Measurements from ENCODE around the gene NAALADL1. TPM values are rescaled to one million over a fixed set of nuclear protein-coding genes. Genes with fewer than 3 reads are reported as not detected.

Gene NAALADL1
- total RNA-seq, 1 donor from 2014 or later, result not detected

DNA sequence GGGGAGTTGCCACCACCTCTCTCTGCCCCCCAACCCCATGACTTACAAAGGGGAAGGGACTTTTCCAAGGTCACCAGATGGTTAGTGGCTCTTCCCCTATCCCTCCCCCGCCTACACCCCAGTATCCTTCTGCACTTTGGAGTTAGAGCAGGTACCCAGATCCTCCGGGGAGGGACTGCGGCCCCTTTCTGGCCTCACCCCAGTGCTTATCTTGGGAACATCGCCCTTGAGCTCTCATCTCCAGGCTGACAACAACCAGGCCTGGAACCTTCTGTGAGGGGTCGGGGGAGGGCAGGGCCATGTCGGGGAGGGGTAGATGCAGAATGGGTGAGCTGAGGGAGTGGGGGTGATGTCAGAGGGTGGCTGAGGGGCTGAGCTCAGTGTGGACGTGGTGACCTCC is 7.5 kb upstream of the NAALADL1 start:
- no peaks in the 10 kb centered on the region for H3K36me3 Mint-ChIP-seq (ENCODE audit: low read depth)
- no peaks in the 10 kb centered on the region for H3K27me3 Mint-ChIP-seq (ENCODE audit: low read depth)
- H3K4me3 Mint-ChIP-seq (ENCODE audit: unreplicated experiment), result no peak overlapping the region
- no peak for DNase-seq (ENCODE audit: low spot score)
- H3K9me3 Mint-ChIP-seq (ENCODE audit: low read depth), result no peaks in the 10 kb centered on the region
- TF ChIP-seq, protein P1, sequence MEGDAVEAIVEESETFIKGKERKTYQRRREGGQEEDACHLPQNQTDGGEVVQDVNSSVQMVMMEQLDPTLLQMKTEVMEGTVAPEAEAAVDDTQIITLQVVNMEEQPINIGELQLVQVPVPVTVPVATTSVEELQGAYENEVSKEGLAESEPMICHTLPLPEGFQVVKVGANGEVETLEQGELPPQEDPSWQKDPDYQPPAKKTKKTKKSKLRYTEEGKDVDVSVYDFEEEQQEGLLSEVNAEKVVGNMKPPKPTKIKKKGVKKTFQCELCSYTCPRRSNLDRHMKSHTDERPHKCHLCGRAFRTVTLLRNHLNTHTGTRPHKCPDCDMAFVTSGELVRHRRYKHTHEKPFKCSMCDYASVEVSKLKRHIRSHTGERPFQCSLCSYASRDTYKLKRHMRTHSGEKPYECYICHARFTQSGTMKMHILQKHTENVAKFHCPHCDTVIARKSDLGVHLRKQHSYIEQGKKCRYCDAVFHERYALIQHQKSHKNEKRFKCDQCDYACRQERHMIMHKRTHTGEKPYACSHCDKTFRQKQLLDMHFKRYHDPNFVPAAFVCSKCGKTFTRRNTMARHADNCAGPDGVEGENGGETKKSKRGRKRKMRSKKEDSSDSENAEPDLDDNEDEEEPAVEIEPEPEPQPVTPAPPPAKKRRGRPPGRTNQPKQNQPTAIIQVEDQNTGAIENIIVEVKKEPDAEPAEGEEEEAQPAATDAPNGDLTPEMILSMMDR (IDR thresholded peaks at IDR 0.05), result no peak
- no peak overlapping the region for H3K27ac Mint-ChIP-seq (ENCODE audit: unreplicated experiment)
- no peaks in the 10 kb centered on the region for H3K4me1 Mint-ChIP-seq (ENCODE audit: low read depth)

GRCh38 chr11:65064847-65065240 is 6.5 kb upstream of the NAALADL1 start:
- H3K4me1 Mint-ChIP-seq (ENCODE audit: low read depth), result no peaks in the 10 kb centered on the region

DNA sequence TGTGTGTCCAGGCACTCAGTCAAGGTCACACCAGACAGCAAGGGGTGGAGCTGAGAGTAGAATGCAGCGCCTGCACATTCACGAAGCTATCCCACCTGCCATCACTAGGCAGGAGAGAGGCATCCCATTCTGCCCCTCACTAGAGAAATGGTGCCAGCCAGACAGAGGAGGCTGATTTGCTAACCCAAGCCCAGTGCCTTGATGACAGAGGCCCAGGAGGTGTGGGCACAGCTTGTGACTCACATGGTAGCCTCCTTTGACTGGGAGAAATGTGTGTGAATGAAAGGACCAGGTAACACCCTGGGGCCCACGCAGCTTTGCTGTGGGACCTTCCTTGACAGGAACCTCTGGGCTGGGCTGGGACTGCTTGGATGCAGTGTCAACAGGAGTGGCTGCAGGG is 5.2 kb upstream of the NAALADL1 start:
- Mint-ChIP-seq H3K27me3 (ENCODE audit: low read depth) (no peaks in the 10 kb centered on the region), H3K36me3 (ENCODE audit: low read depth) (no peaks in the 10 kb centered on the region), H3K4me3 (ENCODE audit: unreplicated experiment) (no peak overlapping the region), H3K27ac (ENCODE audit: unreplicated experiment) (no peak overlapping the region), H3K4me1 (ENCODE audit: low read depth) (no peaks in the 10 kb centered on the region), H3K9me3 (ENCODE audit: low read depth) (no peaks in the 10 kb centered on the region)
- TF ChIP-seq, protein P1 (IDR thresholded peaks at IDR 0.05), result no peak
- DNase-seq (ENCODE audit: low spot score), result no peak

More at GRCh38 chr11:65064847-65065240, 6.5 kb upstream of the NAALADL1 start:
- no peak for DNase-seq (ENCODE audit: low spot score)
- Mint-ChIP-seq H3K27me3 (ENCODE audit: low read depth) (no peaks in the 10 kb centered on the region), H3K9me3 (ENCODE audit: low read depth) (no peaks in the 10 kb centered on the region), H3K36me3 (ENCODE audit: low read depth) (no peaks in the 10 kb centered on the region), H3K27ac (ENCODE audit: unreplicated experiment) (no peak overlapping the region), H3K4me3 (ENCODE audit: unreplicated experiment) (no peak overlapping the region)
- TF ChIP-seq, protein P1 (IDR thresholded peaks at IDR 0.05), result no peak

GRCh38 chr11:65060913-65061408 is 2.6 kb upstream of the NAALADL1 start:
- no peak overlapping the region for H3K27ac Mint-ChIP-seq (ENCODE audit: unreplicated experiment)
- no peak for DNase-seq (ENCODE audit: low spot score)
- TF ChIP-seq, protein P1 (IDR thresholded peaks at IDR 0.05), result peak; percentile 43
- no peaks in the 10 kb centered on the region for H3K36me3 Mint-ChIP-seq (ENCODE audit: low read depth)
- no peaks in the 10 kb centered on the region for H3K27me3 Mint-ChIP-seq (ENCODE audit: low read depth)
- no peaks in the 10 kb centered on the region for H3K4me1 Mint-ChIP-seq (ENCODE audit: low read depth)
- H3K9me3 Mint-ChIP-seq (ENCODE audit: low read depth), result no peaks in the 10 kb centered on the region
- no peak overlapping the region for H3K4me3 Mint-ChIP-seq (ENCODE audit: unreplicated experiment)

DNA sequence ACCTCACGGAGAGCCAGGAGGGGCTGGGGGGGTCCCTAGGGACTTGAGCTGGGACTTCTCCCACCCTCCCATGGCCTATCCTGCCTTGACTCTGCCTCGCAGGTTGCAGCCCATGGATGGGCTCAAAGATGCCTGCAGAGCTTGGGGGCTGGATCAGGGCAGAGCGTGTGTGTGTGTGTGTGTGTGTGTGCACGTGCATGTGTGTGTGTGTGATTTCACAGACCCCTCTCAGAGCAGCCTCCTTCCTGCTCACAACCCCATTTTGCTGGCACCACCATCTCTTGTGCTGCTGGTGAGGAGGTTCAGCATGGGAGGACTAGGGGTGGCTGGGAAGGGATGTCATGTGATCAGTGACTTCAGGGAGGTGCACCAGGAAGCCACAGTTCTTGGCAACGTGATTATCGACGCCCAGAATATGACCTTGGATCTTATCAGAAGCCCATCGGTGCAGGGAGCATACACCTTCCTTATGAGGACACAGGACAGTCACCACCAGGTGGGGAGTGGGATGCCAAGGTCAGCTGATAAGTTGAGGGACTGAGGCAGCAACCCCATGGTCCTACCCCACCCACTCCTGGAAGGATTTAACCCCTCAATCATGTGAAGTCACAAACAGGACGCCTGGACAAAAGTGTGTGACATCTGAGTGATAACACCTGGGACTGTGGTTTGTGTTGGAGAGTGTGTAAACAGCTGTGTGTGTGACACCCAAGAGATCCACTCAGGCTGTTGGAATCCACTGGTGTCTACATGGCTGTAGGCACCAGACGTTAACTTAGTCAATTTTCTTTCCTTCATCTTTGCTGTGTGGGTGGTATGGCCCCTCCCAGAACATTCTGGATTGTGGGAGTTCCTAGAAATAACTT is 1.8 kb upstream of the NAALADL1 start:
- Mint-ChIP-seq H3K4me3 (ENCODE audit: unreplicated experiment) (no peak overlapping the region), H3K36me3 (ENCODE audit: low read depth) (no peaks in the 10 kb centered on the region), H3K9me3 (ENCODE audit: low read depth) (no peaks in the 10 kb centered on the region), H3K27me3 (ENCODE audit: low read depth) (no peaks in the 10 kb centered on the region), H3K27ac (ENCODE audit: unreplicated experiment) (no peak overlapping the region), H3K4me1 (ENCODE audit: low read depth) (no peaks in the 10 kb centered on the region)
- no peak for DNase-seq (ENCODE audit: low spot score)
- TF ChIP-seq, protein P1 (IDR thresholded peaks at IDR 0.05), result no peak

Data from chondrocyte (in vitro differentiated cells).